Gastrocnemius medialis (tissue), 4 donors: Measurements from ENCODE around the gene LEMD1. TPM values are rescaled to one million over a fixed set of nuclear protein-coding genes. Genes with fewer than 3 reads are reported as not detected.

ENCODE experiments used
- ATAC-seq, 2 donors: fragments of 150-250 bp; one replicate each; pipeline ENCODE4 v1.9.1; 2016
- DNase-seq, 2 donors: peaks; one replicate each; pipeline ENCODE4 v3.0.0-alpha.2; 2019
- H3K27ac ChIP-seq, 4 donors: fragments of 200-600 bp; sonication (generic); 1 replicate in 1 of 4; 2 replicates in 3 of 4; pipeline ENCODE4 v1.5.1; 2016 to 2018; ENCODE audit warnings: mild to moderate bottlenecking in 2 of 4, moderate library complexity in 1 of 4
- H3K27me3 ChIP-seq, 3 donors: fragments of 200-600 bp; sonication (generic) in 2 of 3; 1 replicate in 1 of 3; 2 replicates in 2 of 3; pipeline versions ENCODE4 v1.5.1 to v1.6.0; 2016 to 2019; ENCODE audit warnings: mild to moderate bottlenecking in 1 of 3, moderate library complexity in 1 of 3
- H3K36me3 ChIP-seq, 2 donors: fragments of 200-600 bp; sonication (generic) in 1 of 2; one replicate each; pipeline ENCODE4 v1.5.1; 2017 to 2018
- H3K4me1 ChIP-seq, 2 donors: fragments of 200-600 bp; sonication (generic) in 1 of 2; one replicate each; pipeline ENCODE4 v1.5.1; 2016 to 2017; ENCODE audit warnings: mild to moderate bottlenecking in 2 of 2
- H3K4me3 ChIP-seq, 4 donors: fragments of 200-600 bp; sonication (generic) in 3 of 4; 1 replicate in 1 of 4; 2 replicates in 3 of 4; pipeline ENCODE4 v1.5.1; 2016 to 2019; ENCODE audit warnings: mild to moderate bottlenecking in 2 of 4
- H3K9me3 ChIP-seq, 3 donors: fragments of 200-600 bp; sonication (generic) in 2 of 3; 1 replicate in 1 of 3; 2 replicates in 2 of 3; pipeline ENCODE4 v1.5.1; 2016 to 2019
- POLR2A ChIP-seq, 2 donors: fragments of 450-650 bp; IDR thresholded peaks; one replicate each; pipeline ENCODE4 v1.6.1; 2017; ENCODE audit warnings: antibody characterized with exemption in 2 of 2, mild to moderate bottlenecking in 2 of 2, moderate library complexity in 2 of 2
- in situ Hi-C, 4 donors: fragments of 200-750 bp; cut with MboI; loops; one replicate each; pipeline versions ENCODE4 v1.15.0 to v1.8.0; 2017; ENCODE audit warnings: low sequenced_read_pairs in 4 of 4
- intact Hi-C: fragments of 100-400 bp; cut with DNase I; formaldehyde crosslinking; loops from one replicate; pipeline ENCODE4 v1.15.1; 2023; ENCODE audit warnings: low total_unique reads
- total RNA-seq, 4 donors: library from RNA; depleted of rRNA; stranded (reverse); fragments of >200 nt; gene quantifications; one replicate each; pipeline versions ENCODE4 v1.1.0 to v1.2.3, GENCODE V29; 2016
- TF ChIP-seq, protein P1 (sequence below), 5 experiments: fragments of 450-650 bp in 3 of 5; fragments of 200-600 bp in 2 of 5; sonication (generic) in 2 of 5; IDR thresholded peaks in 4 of 5; conservative IDR thresholded peaks in 1 of 5; 1 replicate in 4 of 5; 2 replicates in 1 of 5; pipeline ENCODE4 v1.5.1; 2016 to 2019; ENCODE audit warnings: antibody characterized with exemption in 5 of 5, mild to moderate bottlenecking in 3 of 5, moderate library complexity in 3 of 5

LEMD1 gene
- total RNA-seq, 4 donors from 2014 or later, result not detected

DNA sequence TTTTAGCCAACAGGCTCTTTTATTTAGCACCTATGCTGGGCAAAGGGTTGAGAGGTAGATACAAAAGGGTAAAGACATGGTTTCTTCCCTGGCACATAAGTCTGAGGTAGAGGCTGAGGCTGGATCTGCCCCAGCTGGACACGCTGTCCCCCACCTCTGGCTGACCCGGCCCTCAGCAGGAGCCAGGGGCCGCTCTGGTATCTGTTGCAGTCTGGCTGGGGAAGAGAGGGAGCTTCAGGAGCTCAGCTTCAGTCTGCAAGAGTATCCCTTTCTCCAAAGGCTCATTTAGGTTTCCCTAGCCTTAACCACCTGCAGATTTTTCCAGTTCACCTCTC, 19.8 kb upstream of the LEMD1 start:
- TF ChIP-seq, protein P1, sequence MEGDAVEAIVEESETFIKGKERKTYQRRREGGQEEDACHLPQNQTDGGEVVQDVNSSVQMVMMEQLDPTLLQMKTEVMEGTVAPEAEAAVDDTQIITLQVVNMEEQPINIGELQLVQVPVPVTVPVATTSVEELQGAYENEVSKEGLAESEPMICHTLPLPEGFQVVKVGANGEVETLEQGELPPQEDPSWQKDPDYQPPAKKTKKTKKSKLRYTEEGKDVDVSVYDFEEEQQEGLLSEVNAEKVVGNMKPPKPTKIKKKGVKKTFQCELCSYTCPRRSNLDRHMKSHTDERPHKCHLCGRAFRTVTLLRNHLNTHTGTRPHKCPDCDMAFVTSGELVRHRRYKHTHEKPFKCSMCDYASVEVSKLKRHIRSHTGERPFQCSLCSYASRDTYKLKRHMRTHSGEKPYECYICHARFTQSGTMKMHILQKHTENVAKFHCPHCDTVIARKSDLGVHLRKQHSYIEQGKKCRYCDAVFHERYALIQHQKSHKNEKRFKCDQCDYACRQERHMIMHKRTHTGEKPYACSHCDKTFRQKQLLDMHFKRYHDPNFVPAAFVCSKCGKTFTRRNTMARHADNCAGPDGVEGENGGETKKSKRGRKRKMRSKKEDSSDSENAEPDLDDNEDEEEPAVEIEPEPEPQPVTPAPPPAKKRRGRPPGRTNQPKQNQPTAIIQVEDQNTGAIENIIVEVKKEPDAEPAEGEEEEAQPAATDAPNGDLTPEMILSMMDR (IDR thresholded peaks at IDR 0.05 in 4 of 5, conservative IDR thresholded peaks at IDR 0.05 in 1 of 5), result no peak
- TF ChIP-seq POLR2A (IDR thresholded peaks at IDR 0.05), result no peak
- intact Hi-C loops (no loop called here), in situ Hi-C loops (no loop called here)
- peak overlapping the region in 2 of 4 donors; percentile 12 to 44 for H3K27ac ChIP-seq
- no peaks in the 10 kb centered on the region for H3K36me3 ChIP-seq
- H3K9me3 ChIP-seq, result no peaks in the 10 kb centered on the region
- H3K4me3 ChIP-seq, result no peak overlapping the region
- H3K4me1 ChIP-seq, result peaks cover 62 to 69% of the 10 kb centered on the region in 2 donors
- no peaks in the 10 kb centered on the region for H3K27me3 ChIP-seq
- peak in 1 of 2 donors; percentile 32 for ATAC-seq
- peak in 1 of 2 donors; percentile 38 for DNase-seq

DNA sequence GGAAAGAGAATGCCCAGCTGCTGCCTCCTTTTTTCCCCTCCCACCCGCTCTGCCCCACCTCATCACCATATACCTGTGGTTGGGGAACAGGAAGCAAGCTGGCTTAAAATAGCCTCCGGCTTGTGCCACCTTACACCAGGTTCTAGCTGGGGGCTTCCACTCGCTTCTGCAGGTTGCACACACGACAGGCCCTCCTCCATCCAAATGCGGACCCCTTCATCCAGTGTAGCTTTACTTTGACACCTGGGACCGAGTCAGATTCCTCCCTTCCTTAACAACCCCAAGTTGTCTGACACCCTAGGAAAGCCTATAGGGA, 19.4 kb upstream of the LEMD1 start:
- Histone ChIP-seq H3K36me3 (no peaks in the 10 kb centered on the region), H3K9me3 (no peaks in the 10 kb centered on the region), H3K27me3 (no peaks in the 10 kb centered on the region), H3K27ac (no peak overlapping the region), H3K4me1 (peaks cover 60 to 66% of the 10 kb centered on the region in 2 donors), H3K4me3 (no peak overlapping the region)
- in situ Hi-C loops (no loop called here), intact Hi-C loops (no loop called here)
- ATAC-seq (no peak), DNase-seq (no peak)
- TF ChIP-seq, protein P1 (IDR thresholded peaks at IDR 0.05 in 4 of 5, conservative IDR thresholded peaks at IDR 0.05 in 1 of 5), result no peak
- TF ChIP-seq POLR2A (IDR thresholded peaks at IDR 0.05), result no peak

DNA sequence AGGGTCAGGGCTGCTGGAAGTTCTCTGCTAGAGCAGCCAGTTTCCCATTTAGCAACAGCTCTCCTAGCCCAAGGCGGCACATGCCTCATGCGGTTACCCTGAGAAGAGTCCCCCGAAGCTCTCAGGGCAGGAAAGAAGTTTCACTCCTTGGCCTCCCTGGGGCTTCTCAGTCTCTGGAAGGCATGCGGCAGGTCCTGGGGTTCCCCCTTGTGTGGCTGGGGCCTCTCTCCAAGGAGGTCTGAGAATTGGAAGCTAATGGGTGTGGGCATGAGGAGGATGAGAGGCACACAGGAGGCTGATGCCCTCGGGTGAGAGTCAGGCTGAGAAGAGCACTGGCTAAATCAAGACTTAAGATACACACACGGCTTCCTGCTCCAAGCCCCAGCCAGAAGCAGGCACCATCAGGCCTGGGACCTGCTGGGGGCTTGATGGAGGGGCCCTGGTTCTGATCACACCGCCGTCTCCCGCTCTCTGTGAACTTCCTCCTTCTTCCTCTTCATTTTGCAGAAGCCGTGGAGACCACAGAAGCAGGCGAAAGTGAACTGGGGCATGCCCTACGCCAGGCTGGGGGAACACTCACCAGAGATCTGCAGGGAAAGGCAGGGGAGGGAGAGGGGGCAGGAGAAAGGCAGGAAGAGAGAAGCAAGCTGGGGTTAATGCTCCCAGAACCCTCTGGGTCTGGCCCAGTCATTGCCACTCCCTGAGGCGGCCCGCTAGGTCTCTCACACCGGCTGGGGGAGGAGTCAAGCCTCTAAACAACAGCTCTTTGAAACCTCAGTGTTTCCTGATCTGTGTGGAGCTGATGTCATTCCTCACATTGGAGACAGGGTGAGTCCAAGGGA, 18.8 kb upstream of the LEMD1 start:
- no peak for ATAC-seq
- no peak overlapping the region for H3K4me3 ChIP-seq
- H3K36me3 ChIP-seq, result no peaks in the 10 kb centered on the region
- H3K9me3 ChIP-seq, result no peaks in the 10 kb centered on the region
- no peaks in the 10 kb centered on the region for H3K27me3 ChIP-seq
- DNase-seq, result no peak
- intact Hi-C loops (no loop called here), in situ Hi-C loops (no loop called here)
- peaks cover 60 to 65% of the 10 kb centered on the region in 2 donors for H3K4me1 ChIP-seq
- H3K27ac ChIP-seq, result peak overlapping the region in 3 of 4 donors; percentile 5 to 46 (median 37)
- no peak for TF ChIP-seq POLR2A (IDR thresholded peaks at IDR 0.05)
- TF ChIP-seq, protein P1 (IDR thresholded peaks at IDR 0.05 in 4 of 5, conservative IDR thresholded peaks at IDR 0.05 in 1 of 5), result no peak

DNA sequence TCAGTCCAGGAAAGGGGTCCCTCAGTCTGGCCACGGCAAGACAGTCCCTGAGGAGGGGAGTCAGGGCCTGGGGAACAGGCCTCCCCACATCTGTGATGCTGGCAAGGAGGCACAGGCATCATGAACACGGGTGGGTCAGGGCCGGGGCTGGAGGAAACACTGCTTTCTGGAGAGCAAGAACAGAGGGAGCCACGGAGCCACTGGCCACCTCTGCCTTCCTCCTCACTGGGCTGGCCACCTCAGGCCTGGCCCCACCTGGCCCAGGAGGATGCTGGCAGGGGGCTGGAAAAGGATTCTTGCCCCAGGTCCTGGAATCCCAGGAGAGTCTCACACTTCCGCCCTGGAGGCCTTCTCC, 18.2 kb upstream of the LEMD1 start:
- ATAC-seq, result no peak
- Histone ChIP-seq H3K9me3 (no peaks in the 10 kb centered on the region), H3K4me3 (no peak overlapping the region), H3K36me3 (no peaks in the 10 kb centered on the region), H3K27ac (peak overlapping the region in 2 of 4 donors; percentile 5 to 37), H3K4me1 (peaks cover 59 to 60% of the 10 kb centered on the region in 2 donors), H3K27me3 (no peaks in the 10 kb centered on the region)
- no peak for DNase-seq
- intact Hi-C loops (no loop called here), in situ Hi-C loops (no loop called here)
- TF ChIP-seq, protein P1 (IDR thresholded peaks at IDR 0.05 in 4 of 5, conservative IDR thresholded peaks at IDR 0.05 in 1 of 5), result no peak
- no peak for TF ChIP-seq POLR2A (IDR thresholded peaks at IDR 0.05)
